Epithelial cell of proximal tubule (primary cell): ENCODE measurements around the gene VAV1. TPM values are rescaled to one million over a fixed set of nuclear protein-coding genes. Genes with fewer than 3 reads are reported as not detected.

Experiments
- DNase-seq: peaks from one replicate; pipeline ENCODE4 v3.0.0-alpha.2; 2011; ENCODE audit warnings: low read depth
- H3K4me3 ChIP-seq: 2 replicates; pipeline ENCODE4 v1.5.1; 2011; ENCODE audit warnings: low read depth, mild to moderate bottlenecking, low read length
- CTCF ChIP-seq: conservative IDR thresholded peaks from 2 replicates; pipeline ENCODE4 v1.5.1; 2012; ENCODE audit warnings: low read depth, mild to moderate bottlenecking, low read length
- total RNA-seq: library from RNA; depleted of rRNA; stranded (reverse); fragments of >200 nt; gene quantifications from 2 replicates; pipeline ENCODE4 v1.2.3, GENCODE V29; 2015

VAV1 gene
- total RNA-seq, 1 donor from 2014 or later = 1.3 TPM

- TF ChIP-seq CTCF = no peak
- H3K4me3 ChIP-seq = no peak within 1 kb of the TSS
- DNase-seq = no peak
Observed at GRCh38 chr19:6887316-6887715, 114.8 kb downstream of the VAV1 start, which contains the start of gene ADGRE1. Gene ADGRE1 (plus strand): TSS chr19:6887579. CDS start chr19:6887609, 30 bp downstream.

- no peak for DNase-seq
- no peak for TF ChIP-seq CTCF
- H3K4me3 ChIP-seq = no peak overlapping the region
Observed at GRCh38 chr19:6888967-6889366, 116.5 kb downstream of the VAV1 start.

- no peak overlapping the region for H3K4me3 ChIP-seq
- TF ChIP-seq CTCF = no peak
- no peak for DNase-seq
Observed at GRCh38 chr19:6890401-6890913, 117.9 kb downstream of the VAV1 start.

- TF ChIP-seq CTCF = no peak
- H3K4me3 ChIP-seq = no peak overlapping the region
- no peak for DNase-seq
Observed at GRCh38 chr19:6890938-6891337, 118.4 kb downstream of the VAV1 start.

GRCh38 chr19:6891761-6892385 lies 119.4 kb downstream of the VAV1 start:
- H3K4me3 ChIP-seq = no peak overlapping the region
- no peak for DNase-seq
- TF ChIP-seq CTCF = no peak

GRCh38 chr19:6894313-6894712 lies 121.8 kb downstream of the VAV1 start:
- H3K4me3 ChIP-seq = no peak overlapping the region
- DNase-seq = no peak
- TF ChIP-seq CTCF = no peak

GRCh38 chr19:6903446-6903845 lies 130.9 kb downstream of the VAV1 start:
- DNase-seq = no peak
- H3K4me3 ChIP-seq = no peak overlapping the region
- TF ChIP-seq CTCF = no peak
